Activated naive CD4-positive, alpha-beta T cell treated with anti-CD3 and anti-CD28 coated beads, Interleukin-2, amount 50 U/mL, for 72 hours (primary cell): ENCODE measurements around the gene MAP1LC3C. TPM values are rescaled to one million over a fixed set of nuclear protein-coding genes. Genes with fewer than 3 reads are reported as not detected.

Experiments used
- ATAC-seq, 2 donors: fragments of 150-1000 bp; cut with Tn5 transposase; 2 replicates each; pipeline ENCODE4 v1.10.0; 2021; ENCODE audit warnings: mild to moderate bottlenecking in 2 of 2, moderate library complexity in 2 of 2
- DNase-seq, 2 donors: peaks; one replicate each; pipeline ENCODE4 v3.0.0; 2021 to 2022; ENCODE audit warnings: low spot score in 2 of 2
- H3K27ac Mint-ChIP-seq, 2 donors: one replicate each; pipeline ENCODE4 v1.8.0; 2022; ENCODE audit warnings: mild to moderate bottlenecking in 2 of 2, mixed read lengths in 2 of 2
- H3K36me3 Mint-ChIP-seq, 2 donors: one replicate each; pipeline ENCODE4 v1.8.0; 2022; ENCODE audit warnings: mixed read lengths in 2 of 2
- H3K9me3 Mint-ChIP-seq, 2 donors: one replicate each; pipeline ENCODE4 v1.8.0; 2022; ENCODE audit warnings: mixed read lengths in 2 of 2
- total RNA-seq, 2 donors: library from RNA; stranded (reverse); gene quantifications; one replicate each; pipeline ENCODE4 v1.2.3, GENCODE V29; 2022

Gene MAP1LC3C
- total RNA-seq, 2 donors from 2014 or later = not detected

DNA sequence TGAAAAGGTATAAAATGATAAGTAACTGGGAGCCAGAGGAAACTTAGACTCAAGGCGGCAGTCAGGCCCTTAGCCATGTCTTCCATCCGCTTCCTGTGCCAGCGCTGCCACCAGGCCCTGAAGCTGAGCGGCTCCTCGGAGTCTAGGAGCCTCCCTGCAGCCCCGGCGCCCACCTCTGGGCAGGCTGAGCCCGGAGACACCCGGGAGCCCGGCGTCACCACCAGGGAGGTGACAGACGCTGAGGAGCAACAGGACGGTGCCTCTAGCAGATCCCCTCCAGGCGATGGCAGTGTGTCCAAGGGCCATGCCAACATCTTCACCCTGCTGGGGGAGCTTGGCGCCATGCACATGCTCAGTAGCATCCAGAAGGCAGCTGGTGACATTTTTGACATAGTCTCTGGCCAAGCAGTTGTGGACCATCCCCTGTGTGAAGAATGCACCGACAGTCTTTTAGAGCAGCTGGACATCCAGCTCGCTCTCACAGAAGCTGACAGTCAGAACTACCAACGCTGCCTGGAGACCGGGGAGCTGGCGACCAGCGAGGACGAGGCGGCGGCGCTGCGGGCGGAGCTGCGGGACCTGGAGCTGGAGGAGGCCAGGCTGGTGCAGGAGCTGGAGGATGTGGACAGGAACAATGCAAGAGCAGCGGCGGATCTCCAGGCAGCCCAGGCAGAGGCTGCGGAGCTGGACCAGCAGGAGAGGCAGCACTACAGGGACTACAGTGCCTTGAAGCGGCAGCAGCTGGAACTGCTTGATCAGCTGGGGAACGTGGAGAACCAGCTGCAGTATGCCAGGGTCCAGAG lies 41.0 kb downstream of the MAP1LC3C start, which contains the start of gene BECN2:
Gene BECN2, plus strand, starts transcription at position 76 of the 803 bp plus-strand sequence. Its CDS starts 0 bp downstream, at position 76.
- ATAC-seq (no peak), DNase-seq (no peak)
- Mint-ChIP-seq H3K36me3 (no peaks in the 10 kb centered on the region), H3K27ac (no peak within 1 kb of the TSS), H3K9me3 (no peaks in the 10 kb centered on the region)

DNA sequence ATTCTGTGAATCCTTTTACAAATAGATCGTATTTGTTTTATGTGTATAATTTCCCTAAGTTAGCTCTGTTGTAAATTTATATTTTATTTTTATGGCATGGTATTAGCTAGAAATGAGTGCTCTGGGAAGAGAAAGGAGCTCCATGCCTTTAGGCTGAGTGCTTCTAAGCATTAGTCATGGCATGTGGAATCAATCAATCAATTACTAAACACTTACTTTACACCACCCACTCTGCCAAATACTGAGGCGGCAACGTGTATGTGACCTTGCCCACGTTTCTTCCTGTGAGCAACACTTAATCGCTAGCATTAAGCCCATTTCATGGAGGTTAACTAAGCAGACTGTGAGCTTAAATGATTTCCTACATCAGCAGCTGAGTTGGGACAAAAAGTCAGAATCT lies 48.5 kb downstream of the MAP1LC3C start:
- no peaks in the 10 kb centered on the region for H3K9me3 Mint-ChIP-seq
- H3K27ac Mint-ChIP-seq = no peak overlapping the region
- no peaks in the 10 kb centered on the region for H3K36me3 Mint-ChIP-seq
- ATAC-seq = no peak
- no peak for DNase-seq

DNA sequence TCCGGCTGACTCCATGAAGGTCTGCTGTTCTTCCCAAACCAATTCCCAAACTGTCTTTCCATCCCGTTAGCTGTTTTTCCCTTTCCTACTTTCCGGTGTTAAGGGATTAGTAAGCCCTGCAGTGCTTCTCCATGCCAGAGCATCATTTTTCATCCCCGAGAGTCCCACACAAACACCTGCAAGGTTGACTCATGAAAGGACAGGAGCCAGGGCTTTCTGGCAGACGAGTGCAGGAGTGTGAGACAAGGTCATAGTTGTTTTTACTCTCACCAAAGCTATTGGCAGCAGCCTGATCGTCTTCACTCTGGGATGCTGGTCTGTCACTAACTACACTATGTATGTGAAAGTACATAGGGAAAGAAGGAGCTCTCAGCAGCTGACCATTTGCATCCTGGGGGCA lies 51.5 kb downstream of the MAP1LC3C start:
- Mint-ChIP-seq H3K36me3 (no peaks in the 10 kb centered on the region), H3K9me3 (no peaks in the 10 kb centered on the region), H3K27ac (no peak overlapping the region)
- no peak for DNase-seq
- no peak for ATAC-seq

Other genes starting within 250 kb of the MAP1LC3C start
- 10 to 100 TPM; 49.3 to 69.1 TPM for gene EXO1, start 150.9 kb downstream of the MAP1LC3C start, total RNA-seq
- gene BECN2, start 41.3 kb downstream of the MAP1LC3C start, total RNA-seq = not detected